CD4-positive, alpha-beta T cell (primary cell): Measurements from ENCODE around the gene FHOD3. TPM values are rescaled to one million over a fixed set of nuclear protein-coding genes. Genes with fewer than 3 reads are reported as not detected.

Experiments
- ATAC-seq: fragments of 200-7000 bp; cut with Tn5 transposase; one replicate; pipeline ENCODE4 v1.10.0; 2022; ENCODE audit warnings: mild to moderate bottlenecking; ENCODE audit not compliant: poor library complexity
- CTCF ChIA-PET: fragments of 350-600 bp; sonication (Branson Sonifier 250); formaldehyde crosslinking; loops from one replicate; lab custom pipeline; 2021; ENCODE audit warnings: antibody characterized with exemption, inconsistent platforms; lab: Charles Lee
- POLR2A ChIA-PET: fragments of 350-600 bp; sonication (Branson Sonifier 250); formaldehyde crosslinking; loops from one replicate; lab custom pipeline; 2021; ENCODE audit warnings: antibody characterized with exemption, inconsistent platforms; lab: Charles Lee
- DNase-seq, 14 experiments: peaks; one replicate each; pipeline ENCODE4 v3.0.0-alpha.2; 2013 to 2020; ENCODE audit warnings: mixed read lengths in 2 of 14
- H3K27ac ChIP-seq, 2 donors: one replicate each; pipeline versions ENCODE4 v1.5.1 to v1.7.0; 2013; ENCODE audit warnings: low read length in 2 of 2, low read depth in 1 of 2, mild to moderate bottlenecking in 1 of 2
- H3K27me3 ChIP-seq, 2 experiments: 1 replicate in 1 of 2; 2 replicates in 1 of 2; pipeline versions ENCODE4 v1.6.1 to v1.7.0; 2013; ENCODE audit warnings: low read length in 2 of 2, control low read depth in 1 of 2, mild to moderate bottlenecking in 1 of 2, moderate library complexity in 1 of 2; ENCODE audit not compliant: insufficient read depth in 2 of 2, control insufficient read depth in 1 of 2
- H3K36me3 ChIP-seq: one replicate; pipeline ENCODE4 v1.6.1; 2013; ENCODE audit warnings: low read length, control low read depth; ENCODE audit not compliant: insufficient read depth
- H3K4me1 ChIP-seq: one replicate; pipeline ENCODE4 v1.6.1; 2013; ENCODE audit warnings: low read length, control low read depth; ENCODE audit not compliant: insufficient read depth
- H3K4me3 ChIP-seq: one replicate; pipeline ENCODE4 v1.5.1; 2013; ENCODE audit warnings: mild to moderate bottlenecking, low read length, moderate library complexity
- H3K9me3 ChIP-seq, 2 experiments: 1 replicate in 1 of 2; 2 replicates in 1 of 2; pipeline versions ENCODE4 v1.6.1 to v1.7.0; 2013; ENCODE audit warnings: low read length in 2 of 2, mild to moderate bottlenecking in 2 of 2, control low read depth in 1 of 2, moderate library complexity in 1 of 2; ENCODE audit not compliant: control insufficient read depth in 1 of 2, insufficient read depth in 1 of 2
- H3K27ac Mint-ChIP-seq: one replicate; pipeline ENCODE4 v1.8.0; 2020; ENCODE audit warnings: mixed read lengths
- H3K27me3 Mint-ChIP-seq: one replicate; pipeline ENCODE4 v1.8.0; 2021; ENCODE audit warnings: mixed read lengths
- H3K36me3 Mint-ChIP-seq: one replicate; pipeline ENCODE4 v1.8.0; 2021; ENCODE audit warnings: low read depth, mixed read lengths
- H3K4me1 Mint-ChIP-seq: one replicate; pipeline ENCODE4 v1.8.0; 2021; ENCODE audit warnings: low read depth, mixed read lengths
- H3K4me3 Mint-ChIP-seq: one replicate; pipeline ENCODE4 v1.8.0; 2020; ENCODE audit warnings: mild to moderate bottlenecking, mixed read lengths
- H3K9me3 Mint-ChIP-seq: one replicate; pipeline ENCODE4 v1.8.0; 2020; ENCODE audit warnings: mixed read lengths
- CTCF ChIP-seq: fragments of 200-600 bp; IDR thresholded peaks from one replicate; pipeline ENCODE4 v1.8.0; 2022; ENCODE audit warnings: antibody characterized with exemption, mild to moderate bottlenecking
- intact Hi-C, 2 experiments: fragments of 100-400 bp; cut with DNase I in 1 of 2; cut with micrococcal nuclease in 1 of 2; formaldehyde crosslinking; loops; one replicate each; pipeline versions ENCODE4 v1.15.1 to v1.9.0; 2023 to 2025; cut with DNase I, micrococcal nuclease
- total RNA-seq, 174 experiments: library from RNA in 2 of 174; stranded (reverse) in 2 of 174; gene quantifications; one replicate each; pipeline ENCODE4 v1.2.3 and lab custom pipeline; 2021 to 2026

Gene FHOD3
- total RNA-seq, 2 experiments from 2014 or later, result not detected

- Histone ChIP-seq H3K27me3 (no peaks in the 10 kb centered on the region), H3K9me3 (peaks cover 0 to 3% of the 10 kb centered on the region in 2 experiments), H3K27ac (no peak overlapping the region), H3K36me3 (peaks cover 2% of the 10 kb centered on the region), H3K4me3 (no peak overlapping the region), H3K4me1 (no peaks in the 10 kb centered on the region)
- ATAC-seq, result no peak
- no peaks in the 10 kb centered on the region for H3K4me1 Mint-ChIP-seq
- TF ChIP-seq CTCF, result no peak
- no peak overlapping the region for H3K4me3 Mint-ChIP-seq
- H3K27ac Mint-ChIP-seq, result no peak overlapping the region
- no peaks in the 10 kb centered on the region for H3K27me3 Mint-ChIP-seq
- ChIA-PET POLR2A (no interaction called here), CTCF (no interaction called here)
- intact Hi-C loops, result no loop called here
- peaks cover 22% of the 10 kb centered on the region for H3K36me3 Mint-ChIP-seq
- no peaks in the 10 kb centered on the region for H3K9me3 Mint-ChIP-seq
- DNase-seq, result no peak
Measured at GRCh38 chr18:36782710-36783109, 485.2 kb downstream of the FHOD3 start.

GRCh38 chr18:36783792-36784191, 486.3 kb downstream of the FHOD3 start:
- ATAC-seq (no peak), DNase-seq (no peak)
- Mint-ChIP-seq H3K27me3 (no peaks in the 10 kb centered on the region), H3K4me3 (no peak overlapping the region), H3K27ac (no peak overlapping the region), H3K36me3 (peaks cover 32% of the 10 kb centered on the region), H3K9me3 (no peaks in the 10 kb centered on the region), H3K4me1 (no peaks in the 10 kb centered on the region)
- no peak overlapping the region for H3K4me3 ChIP-seq
- H3K27ac ChIP-seq, result no peak overlapping the region
- no peak for TF ChIP-seq CTCF
- ChIA-PET CTCF (no interaction called here), POLR2A (no interaction called here)
- H3K9me3 ChIP-seq, result peaks cover 0 to 3% of the 10 kb centered on the region in 2 experiments
- intact Hi-C loops, result no loop called here
- H3K4me1 ChIP-seq, result no peaks in the 10 kb centered on the region
- no peaks in the 10 kb centered on the region for H3K27me3 ChIP-seq
- peaks cover 2% of the 10 kb centered on the region for H3K36me3 ChIP-seq

- Histone ChIP-seq H3K27me3 (no peaks in the 10 kb centered on the region), H3K4me1 (no peaks in the 10 kb centered on the region), H3K27ac (no peak overlapping the region), H3K9me3 (peaks cover 0 to 3% of the 10 kb centered on the region in 2 experiments), H3K4me3 (no peak overlapping the region), H3K36me3 (peaks cover 7% of the 10 kb centered on the region)
- no peaks in the 10 kb centered on the region for H3K27me3 Mint-ChIP-seq
- peaks cover 7% of the 10 kb centered on the region for H3K9me3 Mint-ChIP-seq
- intact Hi-C loops, result no loop called here
- DNase-seq (no peak), ATAC-seq (no peak)
- peaks cover 61% of the 10 kb centered on the region for H3K36me3 Mint-ChIP-seq
- ChIA-PET CTCF (no interaction called here), POLR2A (no interaction called here)
- no peak overlapping the region for H3K27ac Mint-ChIP-seq
- H3K4me1 Mint-ChIP-seq, result no peaks in the 10 kb centered on the region
- no peak overlapping the region for H3K4me3 Mint-ChIP-seq
- TF ChIP-seq CTCF, result no peak
Measured at GRCh38 chr18:36786686-36787085, 489.2 kb downstream of the FHOD3 start.
